Measurements from ENCODE around the gene AMZ2.
A peak's percentile ranks its signal among the peaks of the same experiment; 100 is the strongest.
"Not testable (repeated sequence)": the region's sequence is repeated elsewhere in the genome, so short reads cannot be mapped to it uniquely, and the experiment has no call there.

AMZ2 gene

DNA sequence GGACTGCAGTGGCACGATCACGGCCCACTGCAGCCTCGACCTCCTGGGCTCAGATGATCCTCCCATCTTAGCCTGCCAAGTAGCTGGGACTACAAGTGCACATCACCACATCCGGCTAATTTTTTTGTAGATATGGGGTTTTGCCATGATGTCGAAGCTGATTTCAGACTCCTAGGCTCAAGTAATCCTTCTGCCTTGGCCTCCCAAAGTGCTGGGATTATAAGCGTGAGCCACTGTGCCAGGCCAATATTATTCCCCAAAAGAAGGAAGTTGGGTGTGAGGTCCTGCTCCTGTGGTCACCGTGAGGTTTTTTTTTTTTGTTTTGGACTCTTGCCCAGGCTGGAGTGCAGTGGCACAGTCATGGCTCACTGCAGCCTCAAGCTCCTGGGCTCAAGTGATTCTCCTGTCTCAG is 1.5 kb downstream of the AMZ2 start:
- H3K9ac ChIP-seq (ENCODE audit: low read depth in 1 of 2, low read length in 2 of 2), result no peak overlapping the region
- H3K27ac ChIP-seq (ENCODE audit: low read depth in 2 of 2, low read length in 2 of 2), result peak overlapping the region in 1 of 2 donors; percentile 95
- H3K9me3 ChIP-seq (ENCODE audit: control insufficient read depth in 2 of 2, low read length in 2 of 2), result no peaks in the 10 kb centered on the region
- no peaks in the 10 kb centered on the region for H3K27me3 ChIP-seq (ENCODE audit: control insufficient read depth in 2 of 2, insufficient read depth in 2 of 2, low read length in 2 of 2)
- H3K36me3 ChIP-seq (ENCODE audit: control insufficient read depth in 2 of 2, insufficient read depth in 2 of 2, low read length in 2 of 2), result peaks cover 5 to 9% of the 10 kb centered on the region in 2 donors
- H3K4me1 ChIP-seq (ENCODE audit: control insufficient read depth in 2 of 2, insufficient read depth in 2 of 2, low read length in 2 of 2), result peaks cover 7 to 12% of the 10 kb centered on the region in 2 donors
- no peak overlapping the region for H3K4me3 ChIP-seq (ENCODE audit: low read length in 2 of 2)

DNA sequence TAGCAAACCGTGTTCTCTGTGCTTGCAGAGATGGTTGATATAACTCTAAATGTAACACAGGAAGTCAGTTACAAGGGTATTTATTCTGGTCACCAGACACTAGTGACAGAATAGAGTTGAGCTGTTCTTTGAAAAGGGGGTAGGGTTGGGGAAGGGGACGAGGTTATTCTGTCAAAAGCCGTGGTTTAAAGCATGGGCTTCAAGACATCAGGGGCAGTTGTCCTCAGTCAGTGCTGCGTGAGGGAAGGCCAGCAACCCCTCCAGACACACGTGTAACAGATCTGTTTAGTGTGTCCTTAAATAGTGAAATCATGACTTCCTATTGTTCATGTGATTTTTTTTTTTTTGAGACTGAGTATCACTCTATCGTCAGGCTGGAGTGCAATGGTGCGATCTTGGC is 5.6 kb downstream of the AMZ2 start:
- H3K9ac ChIP-seq (ENCODE audit: low read depth in 1 of 2, low read length in 2 of 2); H3K9me3 ChIP-seq (ENCODE audit: control insufficient read depth in 2 of 2, low read length in 2 of 2); H3K4me3 ChIP-seq (ENCODE audit: low read length in 2 of 2); H3K27me3 ChIP-seq (ENCODE audit: control insufficient read depth in 2 of 2, insufficient read depth in 2 of 2, low read length in 2 of 2): not testable (repeated sequence)
- peaks cover 17 to 24% of the 10 kb centered on the region in 2 donors for H3K36me3 ChIP-seq (ENCODE audit: control insufficient read depth in 2 of 2, insufficient read depth in 2 of 2, low read length in 2 of 2)
- peak overlapping the region in 1 of 2 donors; percentile 23 for H3K27ac ChIP-seq (ENCODE audit: low read depth in 2 of 2, low read length in 2 of 2)
- peaks cover 8 to 10% of the 10 kb centered on the region in 2 donors for H3K4me1 ChIP-seq (ENCODE audit: control insufficient read depth in 2 of 2, insufficient read depth in 2 of 2, low read length in 2 of 2)

DNA sequence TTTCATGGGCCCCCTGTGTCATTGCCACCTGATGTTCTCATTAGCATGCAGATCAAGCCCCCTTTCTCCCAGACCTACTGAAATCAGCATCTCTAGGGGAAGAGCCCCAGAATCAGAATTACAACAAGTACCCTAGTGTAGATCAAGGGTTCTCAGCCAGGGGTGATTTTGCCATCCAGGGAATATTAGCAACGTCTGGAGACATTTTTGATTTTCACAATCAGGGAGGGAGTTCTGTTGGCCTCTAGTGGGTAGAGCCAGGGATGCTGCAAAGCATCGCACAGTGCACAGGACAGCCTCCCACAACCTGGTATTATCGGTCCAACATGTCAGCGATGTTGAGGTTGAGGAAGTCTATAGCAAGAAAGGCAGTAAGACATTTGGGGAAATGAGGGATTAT is 7.3 kb downstream of the AMZ2 start:
- no peak overlapping the region for H3K9ac ChIP-seq (ENCODE audit: low read depth in 1 of 2, low read length in 2 of 2)
- peaks cover 17 to 23% of the 10 kb centered on the region in 2 donors for H3K36me3 ChIP-seq (ENCODE audit: control insufficient read depth in 2 of 2, insufficient read depth in 2 of 2, low read length in 2 of 2)
- peak overlapping the region in 1 of 2 donors; percentile 52 for H3K27ac ChIP-seq (ENCODE audit: low read depth in 2 of 2, low read length in 2 of 2)
- no peaks in the 10 kb centered on the region for H3K27me3 ChIP-seq (ENCODE audit: control insufficient read depth in 2 of 2, insufficient read depth in 2 of 2, low read length in 2 of 2)
- no peaks in the 10 kb centered on the region for H3K9me3 ChIP-seq (ENCODE audit: control insufficient read depth in 2 of 2, low read length in 2 of 2)
- no peak overlapping the region for H3K4me3 ChIP-seq (ENCODE audit: low read length in 2 of 2)
- H3K4me1 ChIP-seq (ENCODE audit: control insufficient read depth in 2 of 2, insufficient read depth in 2 of 2, low read length in 2 of 2), result peaks cover 4 to 8% of the 10 kb centered on the region in 2 donors

DNA sequence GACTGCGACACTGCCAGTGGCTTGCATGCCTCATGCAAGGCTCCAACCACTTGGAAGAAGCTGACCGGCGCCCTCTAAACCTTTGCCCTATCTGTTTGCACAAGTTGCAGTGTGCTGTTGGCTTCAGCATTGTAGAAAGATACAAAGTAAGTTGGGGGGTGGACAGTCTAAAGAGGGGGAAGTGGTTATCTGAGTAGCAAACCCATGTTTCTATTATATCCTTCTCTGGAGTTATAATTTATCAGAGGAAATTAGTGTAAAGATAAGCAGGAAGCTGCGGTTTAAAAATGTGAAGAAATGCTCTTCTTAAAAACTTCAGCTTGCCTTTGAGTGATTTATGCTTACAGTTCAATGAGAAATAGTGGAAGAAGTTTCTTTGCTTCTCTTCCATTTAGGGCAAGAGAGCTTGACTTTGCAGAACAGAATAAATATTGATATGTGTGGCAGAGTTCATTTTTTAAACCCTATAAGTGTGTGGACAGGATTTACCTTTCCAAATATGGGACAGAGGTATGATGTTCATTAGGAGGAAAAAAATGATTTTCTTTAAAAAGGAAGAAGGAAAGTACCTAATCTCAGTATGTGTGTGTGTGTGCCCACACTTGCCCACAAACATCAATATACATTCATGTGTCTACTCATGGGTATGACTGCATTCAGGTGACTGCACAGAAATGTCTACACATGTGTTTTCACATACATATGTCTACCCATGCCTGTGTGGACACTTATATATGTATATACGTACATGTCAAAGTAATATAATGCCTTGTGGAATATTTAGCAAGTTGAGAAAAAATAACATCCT is 8.1 kb downstream of the AMZ2 start:
- Histone ChIP-seq H3K27me3 (ENCODE audit: control insufficient read depth in 2 of 2, insufficient read depth in 2 of 2, low read length in 2 of 2) (no peaks in the 10 kb centered on the region), H3K4me1 (ENCODE audit: control insufficient read depth in 2 of 2, insufficient read depth in 2 of 2, low read length in 2 of 2) (peaks cover 4 to 8% of the 10 kb centered on the region in 2 donors), H3K27ac (ENCODE audit: low read depth in 2 of 2, low read length in 2 of 2) (peak overlapping the region in 1 of 2 donors; percentile 52), H3K36me3 (ENCODE audit: control insufficient read depth in 2 of 2, insufficient read depth in 2 of 2, low read length in 2 of 2) (peaks cover 14 to 21% of the 10 kb centered on the region in 2 donors), H3K9ac (ENCODE audit: low read depth in 1 of 2, low read length in 2 of 2) (no peak overlapping the region), H3K4me3 (ENCODE audit: low read length in 2 of 2) (no peak overlapping the region), H3K9me3 (ENCODE audit: control insufficient read depth in 2 of 2, low read length in 2 of 2) (no peaks in the 10 kb centered on the region)

- not testable (repeated sequence) for H3K9ac ChIP-seq (ENCODE audit: low read depth in 1 of 2, low read length in 2 of 2); H3K9me3 ChIP-seq (ENCODE audit: control insufficient read depth in 2 of 2, low read length in 2 of 2); H3K27ac ChIP-seq (ENCODE audit: low read depth in 2 of 2, low read length in 2 of 2); H3K4me3 ChIP-seq (ENCODE audit: low read length in 2 of 2); H3K27me3 ChIP-seq (ENCODE audit: control insufficient read depth in 2 of 2, insufficient read depth in 2 of 2, low read length in 2 of 2); H3K4me1 ChIP-seq (ENCODE audit: control insufficient read depth in 2 of 2, insufficient read depth in 2 of 2, low read length in 2 of 2)
- H3K36me3 ChIP-seq (ENCODE audit: control insufficient read depth in 2 of 2, insufficient read depth in 2 of 2, low read length in 2 of 2), result peaks cover 11 to 17% of the 10 kb centered on the region in 2 donors
These were observed 8.9 kb downstream of the AMZ2 start for GRCh38 chr17:68256701-68257100.

GRCh38 chr17:68257934-68258333 is 10.1 kb downstream of the AMZ2 start:
- H3K4me3 ChIP-seq (ENCODE audit: low read length in 2 of 2), result no peak overlapping the region
- no peaks in the 10 kb centered on the region for H3K9me3 ChIP-seq (ENCODE audit: control insufficient read depth in 2 of 2, low read length in 2 of 2)
- peaks cover 4 to 8% of the 10 kb centered on the region in 2 donors for H3K4me1 ChIP-seq (ENCODE audit: control insufficient read depth in 2 of 2, insufficient read depth in 2 of 2, low read length in 2 of 2)
- H3K27ac ChIP-seq (ENCODE audit: low read depth in 2 of 2, low read length in 2 of 2), result no peak overlapping the region
- no peaks in the 10 kb centered on the region for H3K27me3 ChIP-seq (ENCODE audit: control insufficient read depth in 2 of 2, insufficient read depth in 2 of 2, low read length in 2 of 2)
- H3K36me3 ChIP-seq (ENCODE audit: control insufficient read depth in 2 of 2, insufficient read depth in 2 of 2, low read length in 2 of 2), result peaks cover 11 to 17% of the 10 kb centered on the region in 2 donors
- H3K9ac ChIP-seq (ENCODE audit: low read depth in 1 of 2, low read length in 2 of 2), result no peak overlapping the region

- Histone ChIP-seq H3K4me3 (ENCODE audit: low read length in 2 of 2) (peak overlapping the region in 1 of 2 donors; percentile 41), H3K36me3 (ENCODE audit: control insufficient read depth in 2 of 2, insufficient read depth in 2 of 2, low read length in 2 of 2) (peaks cover 11 to 15% of the 10 kb centered on the region in 2 donors), H3K9ac (ENCODE audit: low read depth in 1 of 2, low read length in 2 of 2) (peak overlapping the region; percentile 47 to 50), H3K27ac (ENCODE audit: low read depth in 2 of 2, low read length in 2 of 2) (peak overlapping the region; percentile 46 to 61)
- not testable (repeated sequence) for H3K4me1 ChIP-seq (ENCODE audit: control insufficient read depth in 2 of 2, insufficient read depth in 2 of 2, low read length in 2 of 2); H3K27me3 ChIP-seq (ENCODE audit: control insufficient read depth in 2 of 2, insufficient read depth in 2 of 2, low read length in 2 of 2); H3K9me3 ChIP-seq (ENCODE audit: control insufficient read depth in 2 of 2, low read length in 2 of 2)
These were observed 11.2 kb downstream of the AMZ2 start for GRCh38 chr17:68258890-68259647.

DNA sequence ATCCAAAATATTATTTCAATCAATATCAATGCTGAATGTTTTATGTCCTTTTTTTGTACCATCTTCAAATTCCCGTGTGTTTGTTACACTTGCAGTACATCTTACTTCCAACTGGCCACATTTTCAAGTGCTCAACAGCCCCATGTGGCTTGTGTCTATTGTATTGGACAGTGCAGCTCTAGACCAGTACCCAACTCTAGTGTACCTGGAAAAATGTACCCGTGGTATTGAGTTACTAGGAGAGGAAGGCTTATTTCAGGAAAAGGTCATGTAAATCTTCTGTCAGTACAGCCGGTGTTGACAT is 11.8 kb downstream of the AMZ2 start:
- peaks cover 11 to 15% of the 10 kb centered on the region in 2 donors for H3K36me3 ChIP-seq (ENCODE audit: control insufficient read depth in 2 of 2, insufficient read depth in 2 of 2, low read length in 2 of 2)
- not testable (repeated sequence) for H3K4me1 ChIP-seq (ENCODE audit: control insufficient read depth in 2 of 2, insufficient read depth in 2 of 2, low read length in 2 of 2); H3K4me3 ChIP-seq (ENCODE audit: low read length in 2 of 2); H3K27me3 ChIP-seq (ENCODE audit: control insufficient read depth in 2 of 2, insufficient read depth in 2 of 2, low read length in 2 of 2); H3K9ac ChIP-seq (ENCODE audit: low read depth in 1 of 2, low read length in 2 of 2); H3K9me3 ChIP-seq (ENCODE audit: control insufficient read depth in 2 of 2, low read length in 2 of 2)
- H3K27ac ChIP-seq (ENCODE audit: low read depth in 2 of 2, low read length in 2 of 2), result peak overlapping the region in 1 of 2 donors; percentile 43

DNA sequence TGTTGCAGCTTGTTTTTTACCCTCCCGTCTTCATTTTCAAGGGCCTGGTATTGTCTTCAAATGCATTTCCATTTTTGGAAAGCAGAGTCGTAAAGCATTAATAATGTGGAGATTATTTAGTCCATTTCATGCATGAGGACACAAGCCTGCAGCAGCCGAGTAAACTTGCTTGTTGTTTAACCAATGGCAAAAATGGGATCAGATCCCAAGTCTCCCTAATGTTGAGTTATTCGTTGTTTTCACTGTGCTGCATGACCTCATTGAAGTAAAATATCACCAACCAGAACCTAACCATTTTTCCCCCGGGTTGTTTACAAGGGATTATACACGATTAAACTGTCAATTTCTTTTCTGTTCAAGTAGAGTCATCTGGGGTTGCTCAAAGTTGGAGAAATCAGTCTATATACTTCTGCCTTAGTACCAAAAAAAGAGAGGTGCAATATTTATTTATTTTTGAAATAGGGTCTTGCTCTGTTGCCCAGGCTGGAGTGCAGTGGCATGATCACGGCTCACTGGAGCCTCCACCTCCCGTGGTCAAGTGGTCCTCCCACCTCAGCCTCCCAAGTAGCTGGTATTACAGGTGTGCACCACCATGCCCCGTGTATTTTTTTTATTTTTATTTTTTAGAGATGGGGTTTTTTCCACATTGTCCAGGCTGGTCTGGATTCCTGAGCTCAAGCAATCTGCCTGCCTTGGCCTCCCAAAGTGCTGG is 12.4 kb downstream of the AMZ2 start:
- Histone ChIP-seq H3K27ac (ENCODE audit: low read depth in 2 of 2, low read length in 2 of 2) (no peak overlapping the region), H3K4me1 (ENCODE audit: control insufficient read depth in 2 of 2, insufficient read depth in 2 of 2, low read length in 2 of 2) (peaks cover 4 to 7% of the 10 kb centered on the region in 2 donors), H3K36me3 (ENCODE audit: control insufficient read depth in 2 of 2, insufficient read depth in 2 of 2, low read length in 2 of 2) (peaks cover 9 to 11% of the 10 kb centered on the region in 2 donors), H3K27me3 (ENCODE audit: control insufficient read depth in 2 of 2, insufficient read depth in 2 of 2, low read length in 2 of 2) (no peaks in the 10 kb centered on the region), H3K4me3 (ENCODE audit: low read length in 2 of 2) (no peak overlapping the region), H3K9me3 (ENCODE audit: control insufficient read depth in 2 of 2, low read length in 2 of 2) (no peaks in the 10 kb centered on the region), H3K9ac (ENCODE audit: low read depth in 1 of 2, low read length in 2 of 2) (no peak overlapping the region)

DNA sequence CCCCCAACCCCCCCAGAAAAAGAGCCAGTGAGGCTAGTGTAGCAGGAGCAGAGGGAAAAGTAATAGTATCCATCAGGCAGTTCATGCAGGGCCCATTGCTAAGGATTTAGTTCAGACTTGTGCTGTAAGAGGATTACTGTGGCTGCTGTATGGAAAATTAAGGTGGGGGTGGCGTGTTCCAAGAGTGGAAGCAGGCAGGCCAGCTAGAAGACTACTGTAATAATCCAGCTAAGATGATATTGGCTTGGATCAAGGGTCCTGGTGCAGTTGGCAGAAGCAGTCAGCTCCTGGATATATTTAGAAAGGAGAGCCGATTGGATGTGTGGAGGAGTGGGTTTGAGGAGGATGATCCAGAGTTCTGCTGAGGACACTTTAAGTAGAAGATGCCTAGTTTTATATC is 14.6 kb downstream of the AMZ2 start:
- not testable (repeated sequence) for H3K9ac ChIP-seq (ENCODE audit: low read depth in 1 of 2, low read length in 2 of 2); H3K9me3 ChIP-seq (ENCODE audit: control insufficient read depth in 2 of 2, low read length in 2 of 2); H3K27ac ChIP-seq (ENCODE audit: low read depth in 2 of 2, low read length in 2 of 2); H3K4me1 ChIP-seq (ENCODE audit: control insufficient read depth in 2 of 2, insufficient read depth in 2 of 2, low read length in 2 of 2); H3K36me3 ChIP-seq (ENCODE audit: control insufficient read depth in 2 of 2, insufficient read depth in 2 of 2, low read length in 2 of 2); H3K4me3 ChIP-seq (ENCODE audit: low read length in 2 of 2); H3K27me3 ChIP-seq (ENCODE audit: control insufficient read depth in 2 of 2, insufficient read depth in 2 of 2, low read length in 2 of 2)
